22Rv1 (cell line): ENCODE measurements around the gene SLC38A10.

ENCODE experiments used
- CTCF ChIP-seq: fragments of 450-650 bp; IDR thresholded peaks from 2 replicates; pipeline ENCODE4 v1.5.1; 2017; ENCODE audit warnings: mild to moderate bottlenecking
- ZFX ChIP-seq: fragments of 450-650 bp; IDR thresholded peaks from 2 replicates; pipeline ENCODE4 v1.6.1; 2017; ENCODE audit warnings: antibody characterized with exemption, borderline replicate concordance

- TF ChIP-seq CTCF, result no peak
- TF ChIP-seq ZFX, result no peak
Observed at GRCh38 chr17:81203136-81203535, 92.0 kb downstream of the SLC38A10 start.
